Measurements from ENCODE around the gene KRTAP10-7.
"Not testable (repeated sequence)": the region's sequence is repeated elsewhere in the genome, so short reads cannot be mapped to it uniquely, and the experiment has no call there.

KRTAP10-7 gene

GRCh38 chr21:44590897-44591800, 9.2 kb upstream of the KRTAP10-7 start:
- not testable (repeated sequence) for DNase-seq

GRCh38 chr21:44591801-44592130, 8.6 kb upstream of the KRTAP10-7 start:
- not testable (repeated sequence) for DNase-seq

- no peak for DNase-seq
Measured at GRCh38 chr21:44592446-44593311, 7.7 kb upstream of the KRTAP10-7 start, which contains the start of gene KRTAP10-6. TSS of gene KRTAP10-6 (minus strand) at chr21:44592505. CDS start at chr21:44592484, 21 bp downstream.

- DNase-seq: no peak
Measured at GRCh38 chr21:44593598-44594405, 6.6 kb upstream of the KRTAP10-7 start.

GRCh38 chr21:44594406-44594916, 5.9 kb upstream of the KRTAP10-7 start:
- no peak for DNase-seq

- no peak for DNase-seq
Measured at GRCh38 chr21:44595524-44595923, 4.9 kb upstream of the KRTAP10-7 start.

- DNase-seq: no peak
Measured at GRCh38 chr21:44596068-44596725, 4.2 kb upstream of the KRTAP10-7 start.

- DNase-seq: no peak
Measured at GRCh38 chr21:44598061-44598460, 2.3 kb upstream of the KRTAP10-7 start.

- no peak for DNase-seq
Measured at GRCh38 chr21:44599264-44600029, 950 bp upstream of the KRTAP10-7 start.

GRCh38 chr21:44601091-44601490, 694 bp downstream of the KRTAP10-7 start:
- DNase-seq: not testable (repeated sequence)

- no peak for DNase-seq
Measured at GRCh38 chr21:44601596-44602462, 1.4 kb downstream of the KRTAP10-7 start.

GRCh38 chr21:44602463-44602850, 2.1 kb downstream of the KRTAP10-7 start:
- DNase-seq: no peak

- DNase-seq: no peak
Measured at GRCh38 chr21:44603109-44603875, 2.9 kb downstream of the KRTAP10-7 start.

- no peak for DNase-seq
Measured at GRCh38 chr21:44603911-44604310, 3.5 kb downstream of the KRTAP10-7 start.

GRCh38 chr21:44606495-44606894, 6.1 kb downstream of the KRTAP10-7 start:
- DNase-seq: no peak

GRCh38 chr21:44609193-44609592, 8.8 kb downstream of the KRTAP10-7 start:
- no peak for DNase-seq

- not testable (repeated sequence) for DNase-seq
Measured at GRCh38 chr21:44610157-44610843, 9.9 kb downstream of the KRTAP10-7 start.

- no peak for DNase-seq
Measured at GRCh38 chr21:44611551-44611950, 11.2 kb downstream of the KRTAP10-7 start.

- no peak for DNase-seq
Measured at GRCh38 chr21:44612029-44612486, 11.7 kb downstream of the KRTAP10-7 start, which contains the start of gene KRTAP10-8. TSS of gene KRTAP10-8 (plus strand) at chr21:44612079. CDS start at chr21:44612101, 22 bp downstream.

Measured in cerebellar nuclear complex (tissue), 1 donor.